CD4-positive, alpha-beta T cell treated with Interleukin-21 for 1 hour (primary cell): ENCODE data around the gene SRM.
"Not testable (repeated sequence)": the region's sequence is repeated elsewhere in the genome, so short reads cannot be mapped to it uniquely, and the experiment has no call there.

ENCODE experiments used
- DNase-seq: peaks from one replicate; pipeline ENCODE4 v3.0.0-alpha.2; 2020

Gene SRM

GRCh38 chr1:11059968-11060830, at the start of gene SRM:
TSS of gene SRM (minus strand) at chr1:11060018. CDS start at chr1:11059943, 75 bp downstream.
- peak; percentile 92 for DNase-seq

GRCh38 chr1:11109047-11109760, 49.4 kb upstream of the SRM start:
- DNase-seq = no peak

- no peak for DNase-seq
Measured at GRCh38 chr1:11107599-11107998, 47.8 kb upstream of the SRM start.

- DNase-seq = no peak
Measured at GRCh38 chr1:11105586-11105985, 45.8 kb upstream of the SRM start.

GRCh38 chr1:11101347-11101746, 41.5 kb upstream of the SRM start:
- no peak for DNase-seq

- not testable (repeated sequence) for DNase-seq
Measured at GRCh38 chr1:11100806-11101205, 41.0 kb upstream of the SRM start.

- no peak for DNase-seq
Measured at GRCh38 chr1:11100149-11100493, 40.3 kb upstream of the SRM start.

- DNase-seq = peak; percentile 95
Measured at GRCh38 chr1:11099310-11100148, 39.7 kb upstream of the SRM start, which contains the start of gene EXOSC10. TSS of gene EXOSC10 (minus strand) at chr1:11099869. CDS start at chr1:11099831, 38 bp downstream.

- DNase-seq = no peak
Measured at GRCh38 chr1:11098931-11099309, 39.1 kb upstream of the SRM start.

- not testable (repeated sequence) for DNase-seq
Measured at GRCh38 chr1:11083784-11084183, 24.0 kb upstream of the SRM start.

GRCh38 chr1:11080931-11081330, 21.1 kb upstream of the SRM start:
- DNase-seq = no peak

- DNase-seq = no peak
Measured at GRCh38 chr1:11078631-11079030, 18.8 kb upstream of the SRM start.

GRCh38 chr1:11073398-11073797, 13.6 kb upstream of the SRM start:
- DNase-seq = not testable (repeated sequence)

- no peak for DNase-seq
Measured at GRCh38 chr1:11072216-11072917, 12.5 kb upstream of the SRM start.

GRCh38 chr1:11071463-11072215, 11.8 kb upstream of the SRM start:
- DNase-seq = no peak

GRCh38 chr1:11070876-11071275, 11.1 kb upstream of the SRM start:
- no peak for DNase-seq

- DNase-seq = no peak
Measured at GRCh38 chr1:11068600-11069473, 9.0 kb upstream of the SRM start.

GRCh38 chr1:11067716-11068599, 8.1 kb upstream of the SRM start:
- no peak for DNase-seq

- DNase-seq = no peak
Measured at GRCh38 chr1:11065796-11066195, 6.0 kb upstream of the SRM start.

- DNase-seq = no peak
Measured at GRCh38 chr1:11064942-11065341, 5.1 kb upstream of the SRM start.
